DND-41 (cell line): ENCODE measurements around the gene ACTA2.

ENCODE experiments used
- CTCF ChIP-seq: IDR thresholded peaks from 2 replicates; pipeline ENCODE4 v1.5.1; 2012; ENCODE audit warnings: borderline replicate concordance, low read length, moderate library complexity, mild to moderate bottlenecking; ENCODE audit not compliant: poor library complexity, severe bottlenecking; ENCODE audit errors: extremely low read depth
- EZH2 ChIP-seq: IDR thresholded peaks from 3 replicates; pipeline ENCODE4 v1.6.1; 2012; ENCODE audit warnings: borderline replicate concordance, low read depth, mild to moderate bottlenecking, moderate library complexity, low read length, inconsistent platforms; ENCODE audit not compliant: severe bottlenecking

- TF ChIP-seq CTCF (no peak), EZH2 (no peak)
Observed at GRCh38 chr10:88931548-88931947, 21.0 kb downstream of the ACTA2 start.
